ENCODE results near the gene AKAP8. TPM values are rescaled to one million over a fixed set of nuclear protein-coding genes. Genes with fewer than 3 reads are reported as not detected.

The AKAP8 gene
- total RNA-seq, 4 donors from 2014 or later = 21.6 to 75.2 (median 47.5) TPM

DNA sequence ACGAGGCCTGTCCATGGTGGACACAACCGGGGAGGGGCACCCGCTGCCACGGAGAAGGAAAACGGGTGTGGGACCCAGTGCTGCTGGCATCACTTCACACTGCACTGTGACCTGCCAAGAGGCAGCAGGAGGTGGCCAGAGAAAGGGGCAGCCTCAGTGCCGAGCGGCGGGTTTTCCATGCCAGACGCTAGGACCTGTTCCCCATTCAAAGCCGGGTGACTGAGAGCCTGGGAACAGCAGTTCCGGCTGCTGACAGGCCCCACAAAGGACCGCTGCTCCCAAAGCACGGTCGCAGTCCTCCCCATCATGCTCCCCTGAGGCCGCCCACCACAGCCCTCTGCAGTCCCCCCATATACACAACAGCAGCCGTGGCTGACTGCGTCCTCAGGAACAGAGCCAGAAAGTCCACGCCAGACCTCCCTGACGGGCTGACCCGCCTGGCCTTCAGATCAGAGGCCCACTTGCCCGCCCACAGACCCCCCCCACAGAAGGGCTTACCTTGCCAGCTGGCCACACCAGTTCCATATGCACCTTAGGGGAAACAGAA lies 5.4 kb downstream of the AKAP8 start:
- in situ Hi-C loops (cut with MboI; ENCODE audit: low pct_ligation_motif_present in 1 of 4, low pct_unique_long_range_greater_than_20kb in 1 of 4, low sequenced_read_pairs in 3 of 4) = no loop called here
- H3K9me3 ChIP-seq = no peaks in the 10 kb centered on the region
- H3K4me3 ChIP-seq = no peak overlapping the region
- peaks cover 13 to 37% (median 23%) of the 10 kb centered on the region in 4 donors for H3K4me1 ChIP-seq
- 82% methylated on average over 11 of the region's 21 CpGs; no CpG with 5 or more reads in 1 of the 2 donors for WGBS, 2 donors (ENCODE audit: low coverage in 1 of 2)
- peak overlapping the region in 2 of 4 donors; percentile 4 to 44 for H3K27ac ChIP-seq
- TF ChIP-seq POLR2AphosphoS5 (IDR thresholded peaks at IDR 0.05) (no peak), EP300 (IDR thresholded peaks at IDR 0.05; ENCODE audit: low read depth) (no peak), POLR2A (IDR thresholded peaks at IDR 0.05) (no peak)
- TF ChIP-seq, protein P1, sequence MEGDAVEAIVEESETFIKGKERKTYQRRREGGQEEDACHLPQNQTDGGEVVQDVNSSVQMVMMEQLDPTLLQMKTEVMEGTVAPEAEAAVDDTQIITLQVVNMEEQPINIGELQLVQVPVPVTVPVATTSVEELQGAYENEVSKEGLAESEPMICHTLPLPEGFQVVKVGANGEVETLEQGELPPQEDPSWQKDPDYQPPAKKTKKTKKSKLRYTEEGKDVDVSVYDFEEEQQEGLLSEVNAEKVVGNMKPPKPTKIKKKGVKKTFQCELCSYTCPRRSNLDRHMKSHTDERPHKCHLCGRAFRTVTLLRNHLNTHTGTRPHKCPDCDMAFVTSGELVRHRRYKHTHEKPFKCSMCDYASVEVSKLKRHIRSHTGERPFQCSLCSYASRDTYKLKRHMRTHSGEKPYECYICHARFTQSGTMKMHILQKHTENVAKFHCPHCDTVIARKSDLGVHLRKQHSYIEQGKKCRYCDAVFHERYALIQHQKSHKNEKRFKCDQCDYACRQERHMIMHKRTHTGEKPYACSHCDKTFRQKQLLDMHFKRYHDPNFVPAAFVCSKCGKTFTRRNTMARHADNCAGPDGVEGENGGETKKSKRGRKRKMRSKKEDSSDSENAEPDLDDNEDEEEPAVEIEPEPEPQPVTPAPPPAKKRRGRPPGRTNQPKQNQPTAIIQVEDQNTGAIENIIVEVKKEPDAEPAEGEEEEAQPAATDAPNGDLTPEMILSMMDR (IDR thresholded peaks at IDR 0.05) = no peak
- no peak for DNase-seq
- intact Hi-C loops (cut with DNase I; ENCODE audit: low total_unique reads) = no loop called here
- no peaks in the 10 kb centered on the region for H3K27me3 ChIP-seq
- H3K36me3 ChIP-seq = peaks cover 0 to 37% (median 16%) of the 10 kb centered on the region in 4 donors

DNA sequence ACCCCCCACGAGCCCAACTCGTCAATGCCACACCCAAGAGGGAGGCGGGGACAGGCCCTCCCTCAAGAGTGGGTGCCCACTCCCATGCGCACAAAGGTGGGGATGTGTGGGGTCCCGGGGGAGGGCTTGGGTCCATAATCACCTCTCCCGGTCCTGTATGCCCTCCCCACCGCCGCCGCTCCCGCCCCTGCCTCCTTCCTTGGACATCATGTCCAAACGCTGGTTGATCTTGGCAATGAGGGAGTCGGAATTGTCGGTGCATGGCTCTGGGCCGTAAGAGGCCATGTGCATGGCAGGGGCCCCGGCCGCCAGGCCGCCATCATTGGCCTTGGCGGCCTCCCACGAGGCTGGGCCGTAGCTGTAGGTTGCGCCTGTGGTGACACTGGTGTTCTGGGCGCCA lies 5.9 kb downstream of the AKAP8 start:
- H3K4me3 ChIP-seq = no peak overlapping the region
- peaks cover 13 to 37% (median 23%) of the 10 kb centered on the region in 4 donors for H3K4me1 ChIP-seq
- intact Hi-C loops (cut with DNase I; ENCODE audit: low total_unique reads) (no loop called here), in situ Hi-C loops (cut with MboI; ENCODE audit: low pct_ligation_motif_present in 1 of 4, low pct_unique_long_range_greater_than_20kb in 1 of 4, low sequenced_read_pairs in 3 of 4) (no loop called here)
- H3K27me3 ChIP-seq = no peaks in the 10 kb centered on the region
- no peaks in the 10 kb centered on the region for H3K9me3 ChIP-seq
- H3K36me3 ChIP-seq = peaks cover 0 to 41% (median 16%) of the 10 kb centered on the region in 4 donors
- 40 to 92% methylated on average over 1 to 22 of the region's 22 CpGs for WGBS, 2 donors (ENCODE audit: low coverage in 1 of 2)
- no peak overlapping the region for H3K27ac ChIP-seq
- TF ChIP-seq POLR2AphosphoS5 (IDR thresholded peaks at IDR 0.05) (no peak), POLR2A (IDR thresholded peaks at IDR 0.05) (no peak), EP300 (IDR thresholded peaks at IDR 0.05; ENCODE audit: low read depth) (no peak)
- TF ChIP-seq, protein P1 (IDR thresholded peaks at IDR 0.05) = no peak
- DNase-seq = no peak

DNA sequence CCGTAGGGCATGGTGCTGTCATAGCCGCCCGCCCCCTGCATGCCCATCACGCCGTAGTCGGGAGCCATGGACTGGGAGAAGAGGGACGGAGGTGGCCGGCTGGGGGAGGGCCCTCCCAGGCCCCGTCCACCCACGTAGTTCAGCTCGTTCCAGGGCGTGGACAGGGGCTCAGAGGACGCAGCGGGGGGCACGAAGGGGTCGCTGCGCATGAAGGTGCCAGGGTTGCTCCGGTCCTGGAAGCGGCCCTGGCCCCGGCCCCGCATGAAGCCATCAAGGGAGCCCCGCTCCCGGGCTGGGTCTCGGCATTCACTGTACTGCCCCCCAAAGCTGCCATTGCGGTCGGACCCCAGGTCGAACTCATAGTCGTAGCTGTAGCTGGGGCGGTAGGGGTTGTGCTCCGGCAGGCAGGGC lies 6.7 kb downstream of the AKAP8 start:
- intact Hi-C loops (cut with DNase I; ENCODE audit: low total_unique reads) = no loop called here
- Histone ChIP-seq H3K9me3 (no peaks in the 10 kb centered on the region), H3K36me3 (peaks cover 0 to 49% (median 19%) of the 10 kb centered on the region in 4 donors), H3K27me3 (no peaks in the 10 kb centered on the region), H3K27ac (no peak overlapping the region), H3K4me3 (no peak overlapping the region), H3K4me1 (peaks cover 13 to 35% (median 21%) of the 10 kb centered on the region in 4 donors)
- WGBS, 2 donors (ENCODE audit: low coverage in 1 of 2) = 93% methylated on average over 29 of the region's 30 CpGs; no CpG with 5 or more reads in 1 of the 2 donors
- in situ Hi-C loops (cut with MboI; ENCODE audit: low pct_ligation_motif_present in 1 of 4, low pct_unique_long_range_greater_than_20kb in 1 of 4, low sequenced_read_pairs in 3 of 4) = no loop called here
- TF ChIP-seq POLR2A (IDR thresholded peaks at IDR 0.05) = no peak
- no peak for TF ChIP-seq EP300 (IDR thresholded peaks at IDR 0.05; ENCODE audit: low read depth)
- TF ChIP-seq POLR2AphosphoS5 (IDR thresholded peaks at IDR 0.05) = no peak
- no peak for DNase-seq

DNA sequence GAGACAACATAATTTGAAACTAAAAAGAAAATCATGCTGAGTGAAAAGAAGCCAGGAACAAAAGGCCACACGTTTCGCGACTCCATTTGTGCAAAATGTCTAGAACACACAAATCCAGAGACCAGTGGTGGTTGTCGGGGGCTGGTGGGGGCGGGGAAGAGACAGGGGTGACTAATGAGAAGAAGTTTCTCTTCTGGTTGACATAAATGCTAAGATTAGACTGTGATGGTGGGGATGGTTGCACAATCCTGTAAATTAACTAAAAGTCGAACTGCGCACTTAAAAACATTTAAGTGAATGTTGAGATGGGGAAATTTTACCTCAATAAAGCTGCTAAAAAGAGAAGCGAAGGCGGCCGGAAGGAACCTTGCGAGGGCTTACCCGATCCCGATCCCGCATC lies 7.1 kb downstream of the AKAP8 start:
- in situ Hi-C loops (cut with MboI; ENCODE audit: low pct_ligation_motif_present in 1 of 4, low pct_unique_long_range_greater_than_20kb in 1 of 4, low sequenced_read_pairs in 3 of 4) (no loop called here), intact Hi-C loops (cut with DNase I; ENCODE audit: low total_unique reads) (no loop called here)
- H3K4me1 ChIP-seq = peaks cover 10 to 30% (median 17%) of the 10 kb centered on the region in 4 donors
- H3K36me3 ChIP-seq = peaks cover 0 to 53% (median 21%) of the 10 kb centered on the region in 4 donors
- no peak overlapping the region for H3K27ac ChIP-seq
- WGBS, 2 donors (ENCODE audit: low coverage in 1 of 2) = 67 to 91% methylated on average over 3 to 14 of the region's 14 CpGs
- no peaks in the 10 kb centered on the region for H3K27me3 ChIP-seq
- H3K4me3 ChIP-seq = no peak overlapping the region
- H3K9me3 ChIP-seq = no peaks in the 10 kb centered on the region
- DNase-seq = no peak
- no peak for TF ChIP-seq POLR2AphosphoS5 (IDR thresholded peaks at IDR 0.05)
- no peak for TF ChIP-seq POLR2A (IDR thresholded peaks at IDR 0.05)
- no peak for TF ChIP-seq EP300 (IDR thresholded peaks at IDR 0.05; ENCODE audit: low read depth)
- TF ChIP-seq, protein P1 (IDR thresholded peaks at IDR 0.05) = no peak
